Measurements from ENCODE around the gene ORM2. TPM values are rescaled to one million over a fixed set of nuclear protein-coding genes. Genes with fewer than 3 reads are reported as not detected.

ORM2 gene
- total RNA-seq, 2 donors from 2014 or later = not detected

DNA sequence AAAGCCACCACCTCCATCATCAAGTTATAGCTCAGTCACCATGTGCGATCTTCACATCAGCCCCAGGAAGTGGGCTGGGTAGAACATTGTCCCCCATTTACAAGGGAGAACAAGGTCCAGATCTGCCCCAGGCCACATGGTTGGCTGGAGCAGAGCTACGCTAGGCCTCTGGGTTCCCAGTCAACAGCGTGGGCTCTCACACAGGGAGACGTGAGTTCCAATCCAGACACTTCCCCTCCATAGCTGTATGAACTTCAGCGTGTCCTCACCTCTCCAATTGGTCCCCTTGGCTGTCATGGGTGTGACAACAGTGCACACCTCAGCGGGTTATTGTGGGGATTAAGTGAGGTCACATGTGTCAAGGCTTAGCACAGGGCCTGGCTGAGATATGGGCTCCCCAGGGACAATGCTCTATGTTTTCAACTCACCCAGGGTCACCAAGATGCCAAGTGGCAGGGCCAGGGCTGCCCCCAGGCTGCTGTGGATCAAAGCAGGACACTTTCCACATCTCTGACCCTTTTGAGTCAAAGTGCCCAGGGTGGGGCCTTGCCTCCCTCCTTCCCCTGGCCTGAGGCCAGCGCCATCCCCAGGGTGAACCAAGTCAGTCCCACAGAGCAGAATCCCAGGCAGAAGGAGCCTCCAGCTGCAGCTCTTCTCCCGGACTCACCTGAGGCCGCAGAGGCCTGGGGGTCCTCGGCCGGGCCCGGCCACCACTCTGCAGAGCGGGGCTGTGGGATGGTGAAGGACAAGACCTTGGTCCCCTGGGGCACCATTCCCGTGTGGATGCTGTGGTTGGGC is 38.3 kb downstream of the ORM2 start:
- H3K4me1 ChIP-seq = peaks cover 0 to 21% of the 10 kb centered on the region in 2 donors
- no peaks in the 10 kb centered on the region for H3K9me3 ChIP-seq
- no peaks in the 10 kb centered on the region for H3K27me3 ChIP-seq
- H3K4me3 ChIP-seq = no peak overlapping the region
- H3K36me3 ChIP-seq = peaks cover 33% of the 10 kb centered on the region
- no peak for DNase-seq (ENCODE audit: low spot score)
- H3K27ac ChIP-seq = no peak overlapping the region
- TF ChIP-seq, protein P1, sequence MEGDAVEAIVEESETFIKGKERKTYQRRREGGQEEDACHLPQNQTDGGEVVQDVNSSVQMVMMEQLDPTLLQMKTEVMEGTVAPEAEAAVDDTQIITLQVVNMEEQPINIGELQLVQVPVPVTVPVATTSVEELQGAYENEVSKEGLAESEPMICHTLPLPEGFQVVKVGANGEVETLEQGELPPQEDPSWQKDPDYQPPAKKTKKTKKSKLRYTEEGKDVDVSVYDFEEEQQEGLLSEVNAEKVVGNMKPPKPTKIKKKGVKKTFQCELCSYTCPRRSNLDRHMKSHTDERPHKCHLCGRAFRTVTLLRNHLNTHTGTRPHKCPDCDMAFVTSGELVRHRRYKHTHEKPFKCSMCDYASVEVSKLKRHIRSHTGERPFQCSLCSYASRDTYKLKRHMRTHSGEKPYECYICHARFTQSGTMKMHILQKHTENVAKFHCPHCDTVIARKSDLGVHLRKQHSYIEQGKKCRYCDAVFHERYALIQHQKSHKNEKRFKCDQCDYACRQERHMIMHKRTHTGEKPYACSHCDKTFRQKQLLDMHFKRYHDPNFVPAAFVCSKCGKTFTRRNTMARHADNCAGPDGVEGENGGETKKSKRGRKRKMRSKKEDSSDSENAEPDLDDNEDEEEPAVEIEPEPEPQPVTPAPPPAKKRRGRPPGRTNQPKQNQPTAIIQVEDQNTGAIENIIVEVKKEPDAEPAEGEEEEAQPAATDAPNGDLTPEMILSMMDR (IDR thresholded peaks at IDR 0.05) = no peak

DNA sequence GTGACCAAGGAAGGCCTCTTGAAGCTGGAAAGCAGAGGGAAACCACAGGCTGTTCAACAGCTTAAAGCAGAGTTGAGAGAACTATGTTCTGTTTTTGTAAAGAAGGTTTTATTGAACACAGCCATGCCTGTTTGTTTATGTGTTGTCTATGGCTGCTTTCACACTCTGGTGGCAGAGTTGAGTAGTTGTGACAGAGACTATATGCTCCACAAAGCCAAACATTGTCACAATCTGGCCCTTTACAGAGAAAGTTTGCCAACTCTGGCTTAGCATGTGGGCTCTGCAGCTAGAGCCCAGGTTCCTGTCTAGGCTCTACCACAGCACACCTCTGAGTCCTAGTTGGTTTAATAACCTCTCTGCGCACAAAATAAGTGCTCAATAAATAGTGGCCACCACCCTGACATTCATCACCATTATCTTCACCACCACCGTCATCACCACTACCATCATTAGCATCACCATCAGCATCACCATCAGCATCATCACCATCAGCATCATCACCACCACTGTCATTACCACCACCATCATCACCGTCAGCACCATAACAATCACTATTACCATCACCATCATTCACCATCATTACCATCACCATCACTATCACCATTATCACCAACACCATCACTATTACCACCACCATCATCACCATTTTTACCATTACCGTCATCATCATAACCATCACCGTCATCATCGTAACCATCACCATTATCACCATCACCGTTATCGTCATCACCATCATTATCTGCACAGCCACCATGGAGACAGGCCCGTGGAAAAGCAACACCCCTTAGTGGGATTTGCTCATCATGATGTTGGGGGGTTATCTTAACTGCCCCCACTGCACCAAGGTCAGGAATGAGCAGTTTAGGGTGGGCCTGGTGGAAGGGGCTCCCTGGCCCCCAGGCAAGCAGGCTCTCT is 39.8 kb downstream of the ORM2 start:
- Histone ChIP-seq H3K4me1 (peaks cover 0 to 22% of the 10 kb centered on the region in 2 donors), H3K9me3 (no peaks in the 10 kb centered on the region), H3K27me3 (no peaks in the 10 kb centered on the region), H3K36me3 (peaks cover 26% of the 10 kb centered on the region), H3K27ac (no peak overlapping the region), H3K4me3 (no peak overlapping the region)
- DNase-seq (ENCODE audit: low spot score) = no peak
- TF ChIP-seq, protein P1 (IDR thresholded peaks at IDR 0.05) = no peak

DNA sequence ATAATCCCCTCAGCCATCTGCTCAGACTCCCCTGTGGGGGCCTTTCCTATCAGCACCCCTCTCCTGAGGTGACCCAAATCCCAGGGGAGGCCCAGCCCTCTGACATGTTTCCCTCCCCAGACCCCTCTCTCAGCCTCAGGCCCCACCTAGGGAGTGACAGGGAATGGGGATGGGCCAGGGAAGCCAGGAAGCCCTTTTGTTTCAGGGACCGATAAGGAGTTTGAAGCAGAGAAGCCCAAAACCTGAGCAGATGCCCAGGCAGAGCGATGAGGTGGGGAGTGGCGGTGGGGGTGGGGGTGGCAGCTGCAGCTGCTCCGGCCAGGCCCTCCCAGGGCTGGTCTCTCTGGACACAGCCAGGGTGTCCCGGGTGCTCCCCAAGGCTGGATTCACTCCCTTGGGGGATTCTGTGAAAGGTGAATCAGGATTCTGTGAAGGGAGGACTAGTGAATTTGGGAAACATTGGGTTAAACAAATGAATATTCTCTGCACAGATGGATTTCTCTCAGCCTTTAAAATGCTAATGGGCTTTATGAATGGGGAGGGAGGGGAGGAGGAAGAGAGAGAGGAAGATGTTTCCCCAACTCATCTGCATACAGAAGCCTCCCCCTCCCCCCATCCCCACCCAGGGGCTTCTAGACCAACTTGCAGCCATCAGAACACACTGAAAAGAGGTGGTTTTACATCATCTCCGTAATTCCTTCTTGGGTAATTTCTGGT is 40.7 kb downstream of the ORM2 start:
- Histone ChIP-seq H3K4me3 (no peak overlapping the region), H3K9me3 (no peaks in the 10 kb centered on the region), H3K27me3 (no peaks in the 10 kb centered on the region), H3K27ac (no peak overlapping the region), H3K36me3 (peaks cover 23% of the 10 kb centered on the region), H3K4me1 (peaks cover 0 to 22% of the 10 kb centered on the region in 2 donors)
- TF ChIP-seq, protein P1 (IDR thresholded peaks at IDR 0.05) = no peak
- no peak for DNase-seq (ENCODE audit: low spot score)

DNA sequence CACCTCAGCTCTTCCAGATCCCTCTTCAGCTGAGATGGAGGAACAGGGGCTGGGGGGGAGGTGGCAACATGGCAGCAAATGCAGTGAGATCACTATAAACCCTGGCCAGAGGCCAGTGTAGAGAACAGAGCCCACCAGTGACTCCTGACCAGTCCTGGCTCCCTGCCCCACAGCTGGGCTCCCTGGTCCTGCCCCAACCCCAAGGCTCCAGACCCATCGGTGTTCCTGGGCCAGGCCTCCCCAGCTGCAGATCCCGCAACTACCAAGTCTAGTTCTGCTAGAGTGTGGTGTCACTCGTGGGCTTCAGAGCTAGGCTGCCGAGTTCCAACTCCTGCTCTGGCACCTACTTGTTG is 41.3 kb downstream of the ORM2 start:
- TF ChIP-seq, protein P1 (IDR thresholded peaks at IDR 0.05) = no peak
- DNase-seq (ENCODE audit: low spot score) = no peak
- Histone ChIP-seq H3K4me3 (no peak overlapping the region), H3K9me3 (no peaks in the 10 kb centered on the region), H3K36me3 (peaks cover 23% of the 10 kb centered on the region), H3K27ac (no peak overlapping the region), H3K4me1 (peaks cover 0 to 22% of the 10 kb centered on the region in 2 donors), H3K27me3 (no peaks in the 10 kb centered on the region)

DNA sequence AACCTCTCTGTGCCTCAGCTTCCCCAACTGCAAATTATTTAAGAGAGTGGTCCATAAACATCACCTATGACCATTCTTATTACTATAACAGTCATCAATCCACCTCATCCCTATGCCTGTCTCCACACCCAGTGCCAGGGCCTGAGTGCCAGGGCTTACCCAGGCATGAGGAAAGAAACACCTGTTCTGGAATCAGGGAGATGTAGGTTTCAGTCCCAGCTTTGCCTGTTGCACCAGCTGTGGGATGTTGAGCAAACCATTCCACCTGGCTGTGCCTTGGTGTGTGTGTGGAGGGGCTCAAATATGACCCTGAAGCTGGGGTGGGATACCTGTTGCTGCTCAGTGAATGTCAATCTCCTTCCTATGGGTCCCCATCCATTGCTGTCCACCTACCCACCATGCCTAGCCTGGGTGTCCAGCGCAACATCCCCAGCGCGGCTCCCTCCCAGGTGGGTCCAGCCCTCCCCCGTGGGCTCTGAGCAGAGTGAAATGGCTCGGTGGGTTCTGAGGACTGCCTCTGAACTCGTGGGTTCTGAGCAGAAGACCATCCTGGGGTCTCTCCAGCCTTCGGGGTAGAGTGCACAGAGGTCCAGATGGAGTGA is 41.8 kb downstream of the ORM2 start:
- H3K27me3 ChIP-seq = no peaks in the 10 kb centered on the region
- no peak overlapping the region for H3K4me3 ChIP-seq
- no peak for DNase-seq (ENCODE audit: low spot score)
- no peaks in the 10 kb centered on the region for H3K9me3 ChIP-seq
- no peak overlapping the region for H3K27ac ChIP-seq
- peaks cover 26% of the 10 kb centered on the region for H3K36me3 ChIP-seq
- peaks cover 0 to 22% of the 10 kb centered on the region in 2 donors for H3K4me1 ChIP-seq
- TF ChIP-seq, protein P1 (IDR thresholded peaks at IDR 0.05) = no peak

All from right atrium auricular region (tissue), 2 donors.